ENCODE measurements around the gene FRMD4A.

The FRMD4A gene

GRCh38 chr10:14039968-14040668, 290.6 kb downstream of the FRMD4A start:
- no peak for TF ChIP-seq USF1 (IDR thresholded peaks at IDR 0.05)
- no peak for TF ChIP-seq RAD21 (IDR thresholded peaks at IDR 0.05; ENCODE audit: low read depth)
- no peak for TF ChIP-seq TAF1 (IDR thresholded peaks at IDR 0.05; ENCODE audit: low read depth)
- no peak for TF ChIP-seq EGR1 (IDR thresholded peaks at IDR 0.05)
- no peak for TF ChIP-seq FOXM1 (IDR thresholded peaks at IDR 0.05; ENCODE audit: borderline replicate concordance, low read depth)
- TF ChIP-seq CEBPB (IDR thresholded peaks at IDR 0.05) = no peak
- no peak for TF ChIP-seq MAX (IDR thresholded peaks at IDR 0.05)
- no peak for TF ChIP-seq NFIC (IDR thresholded peaks at IDR 0.05)
- TF ChIP-seq TEAD4 (IDR thresholded peaks at IDR 0.05) = no peak
- no peak for TF ChIP-seq ZBTB7A (IDR thresholded peaks at IDR 0.05; ENCODE audit: low read depth)
- no peak for TF ChIP-seq YY1 (IDR thresholded peaks at IDR 0.05; ENCODE audit: low read depth)
- TF ChIP-seq REST (IDR thresholded peaks at IDR 0.05; ENCODE audit: low read depth) = no peak
- no peak for TF ChIP-seq CREB1 (IDR thresholded peaks at IDR 0.05; ENCODE audit: low read depth)
- TF ChIP-seq EP300 (IDR thresholded peaks at IDR 0.05; ENCODE audit: borderline replicate concordance) = no peak
- TF ChIP-seq TCF12 (IDR thresholded peaks at IDR 0.05; ENCODE audit: low read depth) = no peak

- no peak for TF ChIP-seq NFIC (IDR thresholded peaks at IDR 0.05)
- no peak for TF ChIP-seq RAD21 (IDR thresholded peaks at IDR 0.05; ENCODE audit: low read depth)
- no peak for TF ChIP-seq FOXM1 (IDR thresholded peaks at IDR 0.05; ENCODE audit: borderline replicate concordance, low read depth)
- no peak for TF ChIP-seq YY1 (IDR thresholded peaks at IDR 0.05; ENCODE audit: low read depth)
- TF ChIP-seq USF1 (IDR thresholded peaks at IDR 0.05) = no peak
- TF ChIP-seq CEBPB (IDR thresholded peaks at IDR 0.05) = no peak
- no peak for TF ChIP-seq ZBTB7A (IDR thresholded peaks at IDR 0.05; ENCODE audit: low read depth)
- TF ChIP-seq EGR1 (IDR thresholded peaks at IDR 0.05) = no peak
- no peak for TF ChIP-seq MAX (IDR thresholded peaks at IDR 0.05)
- no peak for TF ChIP-seq TAF1 (IDR thresholded peaks at IDR 0.05; ENCODE audit: low read depth)
Observed at GRCh38 chr10:14036233-14036632, 294.5 kb downstream of the FRMD4A start.

GRCh38 chr10:14035506-14035905, 295.2 kb downstream of the FRMD4A start:
- TF ChIP-seq CEBPB (IDR thresholded peaks at IDR 0.05) (no peak), YY1 (IDR thresholded peaks at IDR 0.05; ENCODE audit: low read depth) (no peak), TEAD4 (IDR thresholded peaks at IDR 0.05) (no peak), TAF1 (IDR thresholded peaks at IDR 0.05; ENCODE audit: low read depth) (no peak), MAX (IDR thresholded peaks at IDR 0.05) (no peak), REST (IDR thresholded peaks at IDR 0.05; ENCODE audit: low read depth) (no peak), CREB1 (IDR thresholded peaks at IDR 0.05; ENCODE audit: low read depth) (no peak), USF1 (IDR thresholded peaks at IDR 0.05) (no peak), EGR1 (IDR thresholded peaks at IDR 0.05) (no peak), ZBTB7A (IDR thresholded peaks at IDR 0.05; ENCODE audit: low read depth) (no peak)

- peak; percentile 15; the same call in 1 of the 2 replicates for TF ChIP-seq RAD21 (IDR thresholded peaks at IDR 0.05; ENCODE audit: low read depth)
- no peak for TF ChIP-seq REST (IDR thresholded peaks at IDR 0.05; ENCODE audit: low read depth)
- no peak for TF ChIP-seq YY1 (IDR thresholded peaks at IDR 0.05; ENCODE audit: low read depth)
Observed at GRCh38 chr10:14032406-14032998, 298.2 kb downstream of the FRMD4A start.

Measured in Ishikawa (cell line).